GM21737 (cell line): Measurements from ENCODE around the gene PLA2G4A.

Experiments
- ATAC-seq: cut with Tn5 transposase; IDR thresholded peaks from one replicate; pipeline ENCODE4 v1.9.1; 2021; ENCODE audit warnings: mild to moderate bottlenecking, moderate library complexity; ENCODE audit not compliant: unreplicated experiment

The PLA2G4A gene

GRCh38 chr1:186829686-186830587, 1.2 kb downstream of the PLA2G4A start:
- ATAC-seq = no peak

- no peak for ATAC-seq
Observed at GRCh38 chr1:186831168-186831567, 2.4 kb downstream of the PLA2G4A start.

- ATAC-seq = no peak
Observed at GRCh38 chr1:186834399-186834958, 5.7 kb downstream of the PLA2G4A start.

GRCh38 chr1:186835448-186835847, 6.7 kb downstream of the PLA2G4A start:
- no peak for ATAC-seq

GRCh38 chr1:186837806-186838205, 9.1 kb downstream of the PLA2G4A start:
- ATAC-seq = no peak

- ATAC-seq = no peak
Observed at GRCh38 chr1:186838380-186839040, 9.8 kb downstream of the PLA2G4A start.

- ATAC-seq = no peak
Observed at GRCh38 chr1:186839041-186839400, 10.3 kb downstream of the PLA2G4A start.

- no peak for ATAC-seq
Observed at GRCh38 chr1:186841599-186841998, 12.8 kb downstream of the PLA2G4A start.

GRCh38 chr1:186842547-186842946, 13.8 kb downstream of the PLA2G4A start:
- ATAC-seq = no peak

GRCh38 chr1:186843226-186843625, 14.5 kb downstream of the PLA2G4A start:
- no peak for ATAC-seq

- ATAC-seq = no peak
Observed at GRCh38 chr1:186843931-186844330, 15.2 kb downstream of the PLA2G4A start.

- ATAC-seq = no peak
Observed at GRCh38 chr1:186845576-186846210, 16.9 kb downstream of the PLA2G4A start.

- ATAC-seq = no peak
Observed at GRCh38 chr1:186848509-186849130, 19.9 kb downstream of the PLA2G4A start.

- ATAC-seq = peak; percentile 96
Observed at GRCh38 chr1:186849271-186849671, 20.5 kb downstream of the PLA2G4A start.

GRCh38 chr1:186849826-186850225, 21.1 kb downstream of the PLA2G4A start:
- no peak for ATAC-seq

- no peak for ATAC-seq
Observed at GRCh38 chr1:186854102-186854501, 25.4 kb downstream of the PLA2G4A start.

GRCh38 chr1:186858923-186859322, 30.2 kb downstream of the PLA2G4A start:
- no peak for ATAC-seq

- no peak for ATAC-seq
Observed at GRCh38 chr1:186859995-186860394, 31.2 kb downstream of the PLA2G4A start.

GRCh38 chr1:186864296-186864695, 35.5 kb downstream of the PLA2G4A start:
- no peak for ATAC-seq

GRCh38 chr1:186865253-186865652, 36.5 kb downstream of the PLA2G4A start:
- peak; percentile 73 for ATAC-seq

GRCh38 chr1:186865857-186866256, 37.1 kb downstream of the PLA2G4A start:
- no peak for ATAC-seq
